ENCODE measurements around the gene MRS2.

DNA sequence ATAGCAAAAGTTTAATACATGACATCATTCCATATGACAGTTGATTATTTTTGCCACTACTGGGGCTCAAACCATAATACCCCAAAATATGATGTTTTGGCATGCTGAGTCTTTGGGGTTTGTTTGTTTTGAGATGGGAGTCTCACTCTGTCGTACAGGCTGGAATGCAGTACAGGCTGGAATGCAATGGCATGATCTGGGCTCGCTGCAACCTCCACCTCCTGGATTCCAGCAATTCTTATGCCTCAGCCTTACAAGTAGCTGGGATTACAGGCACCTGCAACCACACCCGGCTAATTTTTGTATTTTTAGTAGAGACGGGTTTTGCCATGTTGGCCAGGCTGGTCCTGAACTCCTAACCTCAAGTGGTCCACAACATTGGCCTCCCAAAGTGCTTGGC lies 1.3 kb upstream of the MRS2 start:
- TF ChIP-seq POLR2AphosphoS5 (IDR thresholded peaks at IDR 0.05; ENCODE audit: insufficient read depth in 1 of 2, low read depth in 1 of 2): no peak
- TF ChIP-seq POLR2A (IDR thresholded peaks at IDR 0.05): no peak
- no peak for TF ChIP-seq CTCF (IDR thresholded peaks at IDR 0.05)
